GM18511 (cell line): ENCODE measurements around the gene CFB.
A peak's percentile ranks its signal among the peaks of the same experiment; 100 is the strongest.
"Not testable (repeated sequence)": the region's sequence is repeated elsewhere in the genome, so short reads cannot be mapped to it uniquely, and the experiment has no call there.

ENCODE experiments used
- ATAC-seq: cut with Tn5 transposase; IDR thresholded peaks from one replicate; pipeline ENCODE4 v1.9.1; 2021; ENCODE audit warnings: mild to moderate bottlenecking, moderate library complexity; ENCODE audit not compliant: unreplicated experiment

Gene CFB

DNA sequence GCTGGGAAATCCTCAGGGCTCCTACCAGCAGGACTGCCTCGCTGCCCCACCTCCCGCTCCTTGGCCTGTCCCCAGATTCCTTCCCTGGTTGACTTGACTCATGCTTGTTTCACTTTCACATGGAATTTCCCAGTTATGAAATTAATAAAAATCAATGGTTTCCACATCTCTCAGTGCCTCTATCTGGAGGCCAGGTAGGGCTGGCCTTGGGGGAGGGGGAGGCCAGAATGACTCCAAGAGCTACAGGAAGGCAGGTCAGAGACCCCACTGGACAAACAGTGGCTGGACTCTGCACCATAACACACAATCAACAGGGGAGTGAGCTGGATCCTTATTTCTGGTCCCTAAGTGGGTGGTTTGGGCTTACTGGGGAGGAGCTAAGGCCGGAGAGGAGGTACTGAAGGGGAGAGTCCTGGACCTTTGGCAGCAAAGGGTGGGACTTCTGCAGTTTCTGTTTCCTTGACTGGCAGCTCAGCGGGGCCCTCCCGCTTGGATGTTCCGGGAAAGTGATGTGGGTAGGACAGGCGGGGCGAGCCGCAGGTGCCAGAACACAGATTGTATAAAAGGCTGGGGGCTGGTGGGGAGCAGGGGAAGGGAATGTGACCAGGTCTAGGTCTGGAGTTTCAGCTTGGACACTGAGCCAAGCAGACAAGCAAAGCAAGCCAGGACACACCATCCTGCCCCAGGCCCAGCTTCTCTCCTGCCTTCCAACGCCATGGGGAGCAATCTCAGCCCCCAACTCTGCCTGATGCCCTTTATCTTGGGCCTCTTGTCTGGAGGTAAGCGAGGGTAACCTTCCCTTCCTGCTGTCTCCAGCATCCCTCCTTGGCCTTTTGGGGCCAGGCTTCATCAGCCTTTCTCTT, at the start of gene CFB:
Gene CFB, plus strand, starts transcription at position 589 of the 863 bp plus-strand sequence. Its CDS starts 127 bp downstream, at position 716.
- no peak for ATAC-seq

DNA sequence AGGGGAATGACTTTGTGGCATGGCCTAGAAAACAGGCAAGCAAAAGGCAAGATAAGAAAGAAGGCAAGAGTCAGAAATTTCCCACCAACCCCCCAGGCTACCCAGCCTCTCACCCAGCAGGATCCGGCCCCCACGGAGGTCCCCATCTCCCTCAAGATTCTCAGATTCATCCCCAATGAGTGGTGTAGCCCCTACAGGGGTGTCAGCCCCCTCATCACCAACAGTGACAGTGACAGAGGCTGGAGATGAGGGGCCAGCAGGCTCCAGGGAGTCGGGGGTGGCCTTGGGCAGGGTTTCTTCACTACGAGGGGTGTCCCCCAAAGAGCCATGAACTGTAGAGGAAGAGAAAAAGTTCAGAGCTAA, 49.4 kb upstream of the CFB start:
- no peak for ATAC-seq

DNA sequence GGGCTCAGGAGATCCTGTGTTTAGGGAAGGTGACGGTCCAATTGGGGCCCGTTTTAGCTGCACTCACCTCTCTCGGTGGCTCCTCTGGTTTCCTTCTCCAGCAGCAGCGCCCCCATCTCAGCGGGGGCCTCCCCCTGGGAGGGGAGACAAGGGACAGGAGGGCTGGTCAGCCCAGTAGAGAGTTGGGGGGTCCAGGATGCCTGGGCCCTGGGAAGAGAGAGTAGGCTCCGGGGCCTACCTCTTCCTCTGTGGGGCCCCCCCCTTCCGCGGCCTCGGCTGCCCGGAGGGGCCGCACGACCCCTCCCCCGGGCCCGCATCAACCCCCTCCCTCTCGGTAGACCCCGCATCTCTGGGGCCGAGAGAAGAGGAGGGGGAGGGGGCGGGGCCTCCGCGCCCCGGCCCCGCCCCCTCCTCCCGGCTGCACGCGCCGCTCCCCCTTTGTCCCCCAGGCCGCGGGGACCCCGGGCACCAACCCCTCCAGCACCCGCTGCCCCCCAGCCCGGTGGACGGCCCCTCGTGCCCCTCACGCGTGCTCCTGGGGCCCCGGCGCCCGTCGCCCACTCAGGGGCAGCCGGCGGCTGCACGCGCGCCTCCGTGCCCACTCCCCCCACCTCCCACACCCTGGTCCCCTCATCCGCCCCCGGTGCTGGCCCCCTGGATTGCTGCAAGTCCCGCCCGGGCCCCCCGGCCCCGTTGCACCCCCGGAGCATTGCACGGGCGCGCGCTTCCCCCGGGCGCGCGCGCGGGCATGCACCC, 48.9 kb upstream of the CFB start:
- ATAC-seq = no peak

DNA sequence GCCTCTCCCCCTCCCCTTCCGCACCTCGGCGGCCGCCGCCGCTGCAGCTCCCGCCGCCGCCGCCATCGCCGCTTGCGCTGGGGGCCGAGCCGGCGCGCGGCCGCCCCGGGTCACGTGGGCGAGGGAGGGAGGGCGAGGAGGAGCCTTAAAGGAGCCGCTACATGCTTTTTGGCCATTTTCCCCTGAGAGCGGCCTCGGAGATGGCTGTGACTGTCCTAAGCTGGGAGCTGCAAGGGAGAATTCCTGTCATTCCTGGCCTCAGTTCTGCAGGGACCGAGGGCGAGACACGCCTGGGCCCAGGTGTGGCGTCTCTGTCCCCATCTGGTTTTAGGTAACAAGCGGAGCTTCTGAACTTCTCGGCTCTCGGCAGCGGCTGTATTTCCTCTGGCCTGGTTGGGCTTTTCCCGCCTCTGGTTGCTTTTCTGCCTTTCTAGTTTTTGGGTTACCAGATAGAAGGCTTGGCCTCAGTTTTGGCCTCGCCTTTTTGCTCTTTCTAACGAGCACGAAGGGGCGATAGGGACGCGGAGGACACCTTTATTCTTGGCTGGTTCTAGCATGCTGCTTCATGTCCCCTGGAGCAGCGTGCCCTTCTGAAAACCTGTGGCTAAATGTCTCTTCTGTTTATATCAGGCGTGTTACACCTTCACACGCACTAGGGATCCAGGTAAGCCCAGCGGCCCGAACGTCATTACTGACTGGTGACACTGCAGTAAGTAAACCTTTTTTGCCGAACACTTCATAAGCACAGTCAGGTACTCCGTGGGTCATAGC, 48.1 kb upstream of the CFB start, which contains the start of gene EHMT2:
Gene EHMT2, minus strand, starts transcription at position 87 of the 771 bp plus-strand sequence. Its CDS starts 21 bp downstream, at position 66.
- ATAC-seq = peak; percentile 58

DNA sequence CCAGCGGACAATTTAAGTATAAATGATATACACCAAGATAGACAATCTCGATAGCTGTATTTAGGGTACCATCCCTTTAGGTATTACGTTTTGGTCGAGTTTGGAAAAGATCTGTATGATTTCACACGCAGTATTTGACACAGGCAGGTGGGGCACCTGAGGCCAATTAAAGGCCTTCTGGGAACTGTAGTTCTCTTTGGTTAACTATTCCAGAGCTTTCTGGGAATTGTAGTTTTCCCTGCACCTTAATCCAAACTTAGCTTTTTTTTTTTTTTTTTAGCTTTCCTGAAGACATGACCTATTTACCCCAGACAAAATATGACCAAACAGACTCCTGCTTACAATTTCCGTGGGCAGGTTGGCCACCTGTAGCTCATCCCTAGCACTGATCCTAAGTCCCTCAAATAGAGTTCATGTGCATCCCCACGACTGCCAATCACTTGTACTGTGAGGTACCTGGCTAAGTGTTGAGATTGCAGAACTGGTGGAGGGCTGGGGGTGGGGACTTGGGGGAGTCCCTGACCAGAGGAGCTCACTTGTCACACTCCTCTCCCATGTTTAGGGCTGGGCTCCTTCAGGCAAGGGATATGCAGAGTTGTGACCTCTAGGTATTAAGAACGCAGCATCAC, 47.4 kb upstream of the CFB start:
- peak; percentile 17 for ATAC-seq

DNA sequence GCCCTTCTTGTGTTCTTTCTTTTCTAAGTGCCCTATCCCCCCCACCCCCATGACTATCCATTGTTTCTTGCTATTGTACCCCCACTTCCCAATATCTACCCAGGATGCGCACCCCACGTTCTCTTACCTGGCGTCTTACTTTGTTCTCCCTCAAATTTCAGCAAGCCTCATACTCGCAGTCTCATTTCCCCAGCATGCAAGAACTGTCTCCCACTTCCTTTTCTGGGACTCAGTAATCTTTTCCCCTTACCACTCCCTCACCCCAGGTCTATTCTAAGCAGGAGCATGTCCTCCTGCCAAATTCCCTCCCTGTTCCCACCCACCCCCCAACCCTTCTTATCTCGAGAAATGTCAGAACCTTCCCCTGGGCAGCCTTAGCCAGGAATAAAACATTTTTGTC, 46.7 kb upstream of the CFB start:
- no peak for ATAC-seq

DNA sequence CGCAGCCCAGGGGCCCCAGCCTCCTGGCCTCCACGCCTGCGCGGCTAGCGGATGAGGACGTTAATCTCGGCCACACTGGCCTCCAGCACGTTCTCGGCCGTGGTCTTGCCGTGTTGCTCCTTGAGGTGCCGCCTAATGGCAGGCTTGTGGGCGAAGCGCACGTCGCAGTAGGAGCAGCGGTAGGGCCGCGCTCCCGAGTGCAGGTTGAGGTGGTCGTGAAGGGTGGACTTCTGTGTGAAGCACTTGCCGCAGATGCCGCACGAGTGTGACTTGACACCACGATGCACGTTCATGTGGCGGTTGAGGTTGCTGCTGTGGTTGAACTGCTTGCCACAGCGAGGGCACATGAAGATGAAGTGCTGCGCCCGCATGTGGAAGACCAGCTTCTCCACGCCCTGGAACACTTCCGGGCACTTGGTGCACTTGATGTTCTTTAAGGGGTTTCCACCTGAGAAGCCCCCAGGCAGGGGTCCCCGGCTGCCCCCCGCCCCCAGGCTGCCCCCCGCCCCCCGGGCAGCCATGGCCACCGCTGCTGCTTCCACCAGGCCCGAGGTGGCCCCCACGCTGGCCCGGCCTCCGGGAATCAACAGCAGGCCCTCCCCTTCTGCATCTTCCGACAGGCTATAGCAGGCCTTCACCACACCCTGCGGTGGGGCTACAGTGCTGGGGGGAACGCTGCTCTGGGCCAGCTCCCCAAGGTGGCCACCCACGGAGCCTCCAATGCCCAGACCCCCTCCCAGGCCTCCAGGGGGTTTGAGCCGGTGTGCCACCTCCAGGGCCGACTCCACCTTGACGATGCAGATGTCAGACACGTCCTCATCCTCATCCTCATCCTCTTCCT, 45.8 kb upstream of the CFB start:
- ATAC-seq = no peak

DNA sequence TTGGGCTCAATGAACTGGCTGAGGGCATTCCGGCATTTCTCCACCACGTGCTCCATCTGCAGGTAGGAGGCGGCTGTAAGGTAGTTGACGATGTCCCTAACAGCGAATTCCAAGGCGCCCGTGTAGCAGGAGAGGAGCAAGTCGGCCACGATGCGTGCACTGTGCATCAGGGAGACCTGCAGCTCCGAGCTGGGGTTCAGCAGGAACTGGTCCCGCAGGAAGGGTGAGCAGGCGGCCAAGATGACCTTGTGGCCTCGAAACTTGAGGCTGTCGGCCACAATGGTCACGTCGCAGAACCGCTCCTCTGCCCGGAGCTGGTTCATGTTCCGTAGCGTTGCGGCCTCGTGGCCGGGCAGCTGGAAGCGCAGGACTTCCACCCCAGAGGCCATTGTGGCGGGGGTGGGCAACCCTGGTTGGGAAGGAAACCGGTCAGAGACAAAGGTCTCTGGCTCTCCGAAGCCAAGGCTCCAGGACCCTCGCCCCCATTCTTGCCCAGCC, 44.9 kb upstream of the CFB start:
- ATAC-seq = no peak

DNA sequence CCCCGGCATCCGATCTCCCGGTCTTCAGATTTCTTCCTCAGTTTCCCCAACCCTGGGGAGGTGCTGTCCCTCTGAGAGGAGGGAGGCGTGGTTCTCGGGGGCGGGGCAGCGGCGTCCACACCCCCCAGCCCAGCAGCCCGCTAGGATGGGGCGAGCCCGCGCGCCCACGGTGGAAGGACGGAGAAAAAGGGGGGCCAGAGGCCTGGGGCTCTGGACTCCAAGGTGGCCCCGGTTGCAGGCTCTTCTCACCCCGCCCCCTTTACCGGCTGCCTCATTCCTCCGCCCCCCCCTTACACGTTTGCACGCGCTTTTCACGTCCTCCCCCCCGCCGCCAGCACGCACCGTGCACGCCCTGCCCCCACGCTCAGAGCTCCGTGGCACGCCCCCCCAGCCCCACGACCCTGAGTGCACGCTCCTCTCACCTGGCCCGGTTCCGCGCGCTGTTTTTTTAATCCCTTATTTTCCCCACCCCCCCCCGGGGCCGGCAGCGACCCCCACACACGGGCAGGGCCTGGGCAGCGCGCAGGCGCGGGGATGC, 44.4 kb upstream of the CFB start:
- ATAC-seq = no peak

DNA sequence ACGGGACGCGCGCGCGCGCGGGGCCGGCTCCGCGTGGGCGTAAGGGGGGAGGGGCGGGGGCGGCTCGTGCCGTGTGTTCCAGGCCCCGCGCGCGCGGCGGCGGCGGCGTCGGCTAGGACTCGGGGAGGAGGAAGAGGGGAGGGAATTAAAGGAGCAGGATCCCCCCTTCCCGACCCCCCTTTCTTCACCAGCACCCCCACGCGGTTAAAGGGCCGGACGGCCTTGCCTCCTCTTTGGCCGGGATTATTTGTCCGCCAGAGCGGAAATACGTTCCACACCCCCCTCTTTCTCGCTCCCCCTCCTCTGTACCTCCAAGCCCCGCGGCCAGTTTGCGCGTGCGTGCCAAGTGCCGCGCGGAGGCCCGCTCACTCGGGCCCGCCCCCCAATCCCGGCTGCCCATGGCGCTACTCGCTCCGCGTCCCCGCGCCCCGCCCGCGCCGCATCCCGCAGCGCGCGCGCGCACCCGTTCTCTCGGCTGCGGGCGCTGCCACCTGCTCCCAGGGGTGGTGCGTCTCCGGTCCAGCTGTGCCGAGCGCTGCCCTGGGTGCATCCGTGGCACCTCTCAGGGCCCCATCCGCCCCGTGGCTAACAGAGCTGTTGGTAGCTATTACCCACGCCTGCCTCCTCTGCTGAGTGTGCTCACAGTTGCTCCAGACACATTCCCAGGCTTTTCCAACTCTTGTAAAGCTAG, 43.8 kb upstream of the CFB start, which contains the start of gene ZBTB12:
Gene ZBTB12, minus strand, starts transcription at position 134 of the 691 bp plus-strand sequence. CDS start 781 bp downstream, outside the sequence.
- peak; percentile 43 for ATAC-seq

DNA sequence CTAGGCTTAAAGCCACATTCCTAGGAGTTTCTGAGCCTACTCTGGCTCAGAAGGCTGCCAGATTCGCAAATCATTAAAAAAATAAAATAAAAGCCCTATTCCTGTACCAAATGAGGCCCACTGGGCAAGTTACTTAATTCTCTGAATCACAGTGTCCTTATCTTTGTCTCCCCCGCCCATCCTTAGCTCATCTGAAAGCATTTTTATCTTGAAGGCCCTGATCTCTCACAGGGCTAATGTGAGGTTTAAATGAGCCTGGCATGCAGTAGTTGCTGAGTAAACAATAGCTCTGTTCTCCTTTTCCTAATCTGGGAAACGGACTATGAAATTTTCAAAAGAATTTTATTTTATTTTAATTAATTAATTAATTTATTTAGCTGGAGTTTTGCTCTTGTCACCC, 41.9 kb upstream of the CFB start:
- no peak for ATAC-seq

DNA sequence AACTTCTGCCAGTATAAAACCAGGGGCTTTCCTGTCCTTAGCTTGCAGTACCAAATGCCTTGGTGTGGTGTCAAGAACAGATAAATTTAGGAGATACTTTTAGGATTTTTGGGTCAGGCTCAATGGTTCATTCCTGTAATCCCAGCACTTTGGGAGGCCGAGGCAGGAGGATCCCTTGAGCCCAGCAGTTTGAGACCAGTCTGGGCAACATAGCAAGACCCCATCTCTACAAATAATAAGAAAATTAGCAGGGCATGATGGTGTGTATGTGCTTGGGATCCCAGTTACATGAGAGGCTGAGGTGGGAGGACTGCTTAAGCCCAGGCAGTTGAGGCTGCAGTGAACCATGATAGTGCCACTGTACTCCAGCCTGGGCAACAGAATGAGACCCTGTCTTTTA, 40.9 kb upstream of the CFB start:
- ATAC-seq = no peak

DNA sequence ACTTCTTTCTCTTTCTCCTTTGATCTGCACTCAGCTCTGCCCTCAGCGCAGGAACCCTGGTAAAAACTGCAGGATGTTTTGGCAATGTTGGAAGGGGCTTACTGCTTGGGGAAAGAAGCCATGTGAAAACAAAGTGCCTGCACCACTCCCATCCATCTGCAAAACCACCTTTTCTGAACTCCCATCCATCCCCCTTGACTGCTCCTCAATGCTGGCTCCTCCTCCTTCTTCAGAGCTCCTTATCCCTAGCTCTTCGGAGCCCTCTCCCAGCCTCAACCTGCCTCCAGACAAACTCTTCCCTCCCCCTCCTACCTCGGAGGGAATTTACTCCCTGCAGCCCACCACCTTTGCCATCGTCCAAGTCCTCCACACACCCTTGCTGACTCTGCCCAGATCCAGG, 39.8 kb upstream of the CFB start:
- ATAC-seq = no peak

DNA sequence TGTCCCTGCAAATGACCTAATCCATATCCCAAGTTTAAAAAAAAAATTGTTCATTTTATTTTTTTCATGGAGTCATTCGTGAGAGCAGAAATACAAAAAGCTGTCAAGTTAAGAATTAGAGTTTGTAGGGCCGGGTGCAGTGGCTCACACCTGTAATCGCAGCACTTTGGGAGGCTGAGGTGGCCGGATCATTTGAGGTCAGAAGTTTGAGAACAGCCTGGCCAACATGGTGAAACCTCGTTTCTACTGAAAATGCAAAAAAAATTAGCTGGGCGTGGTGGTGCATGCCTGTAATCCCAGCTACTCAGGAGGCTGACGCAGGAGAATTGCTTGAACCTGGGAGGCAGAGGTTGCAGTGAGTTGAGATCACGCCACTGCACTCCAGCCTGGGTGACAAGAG, 39.2 kb upstream of the CFB start:
- not testable (repeated sequence) for ATAC-seq

DNA sequence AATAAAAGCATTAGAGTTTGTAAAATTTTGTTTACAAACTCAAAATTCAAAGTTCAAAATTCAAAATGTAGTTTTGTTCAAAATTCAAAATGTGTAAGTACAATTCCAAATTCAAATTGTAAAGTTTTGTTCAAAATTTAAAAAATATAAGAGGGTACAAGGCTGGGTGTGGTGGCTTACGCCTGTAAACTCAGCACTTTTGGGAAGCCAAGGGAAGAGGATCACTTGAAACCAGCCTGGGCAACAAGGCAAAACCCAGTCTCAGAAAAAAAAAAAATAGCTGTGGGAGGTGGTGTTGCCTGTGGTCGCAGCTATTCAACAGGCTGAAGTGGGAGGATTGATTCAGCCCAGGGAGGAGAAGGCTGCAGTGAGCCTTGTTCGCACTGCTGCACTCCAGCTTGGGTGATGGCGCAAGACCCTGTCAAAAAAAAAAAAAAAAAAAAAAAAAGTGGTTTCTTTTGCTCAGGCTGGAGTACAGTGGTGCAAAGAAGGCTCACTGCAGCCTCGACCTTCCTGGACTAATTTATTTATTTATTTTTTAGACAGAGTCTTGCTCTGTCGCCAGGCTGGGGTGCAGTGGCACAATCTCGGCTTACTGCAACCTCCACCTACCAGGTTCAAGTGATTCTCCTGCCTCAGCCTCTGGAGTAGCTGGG, 38.6 kb upstream of the CFB start:
- ATAC-seq = no peak

DNA sequence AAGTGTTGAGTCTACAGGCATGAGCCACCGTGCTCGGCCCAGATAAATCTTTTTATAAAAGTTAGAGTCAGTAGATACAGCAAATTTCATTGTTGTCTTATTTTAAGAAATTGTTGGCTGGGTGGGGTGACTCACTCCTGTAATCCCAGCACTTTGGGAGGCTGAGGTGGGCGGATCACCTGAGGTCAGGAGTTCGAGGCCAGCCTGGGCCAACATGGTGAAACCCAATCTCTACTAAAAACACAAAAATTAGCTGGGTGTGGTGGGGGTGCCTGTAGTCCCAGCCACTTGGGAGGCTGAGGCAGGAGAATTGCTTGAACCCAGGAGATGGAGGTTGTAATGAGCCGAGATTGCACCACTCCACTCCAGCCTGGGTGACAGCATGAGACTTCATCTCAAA, 37.6 kb upstream of the CFB start:
- ATAC-seq = not testable (repeated sequence)

DNA sequence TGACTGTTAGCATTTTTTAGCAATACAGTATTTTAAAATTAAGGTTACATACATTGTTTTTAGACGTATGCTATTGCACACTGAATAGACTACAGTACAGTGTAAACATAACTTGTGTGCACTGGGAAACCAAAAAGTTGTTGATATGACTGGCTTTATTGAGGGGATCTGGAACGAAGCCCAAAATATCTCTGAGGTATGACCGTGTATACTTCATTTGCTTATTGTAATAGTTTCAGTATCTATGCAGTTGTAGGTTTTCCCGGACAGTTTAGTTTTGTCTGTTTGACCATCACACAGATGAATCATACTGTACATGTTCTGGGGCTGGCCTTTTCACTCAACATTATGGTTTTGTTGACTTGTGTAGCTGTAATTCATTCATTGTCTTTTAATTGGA, 37.1 kb upstream of the CFB start:
- ATAC-seq = peak; percentile 80

DNA sequence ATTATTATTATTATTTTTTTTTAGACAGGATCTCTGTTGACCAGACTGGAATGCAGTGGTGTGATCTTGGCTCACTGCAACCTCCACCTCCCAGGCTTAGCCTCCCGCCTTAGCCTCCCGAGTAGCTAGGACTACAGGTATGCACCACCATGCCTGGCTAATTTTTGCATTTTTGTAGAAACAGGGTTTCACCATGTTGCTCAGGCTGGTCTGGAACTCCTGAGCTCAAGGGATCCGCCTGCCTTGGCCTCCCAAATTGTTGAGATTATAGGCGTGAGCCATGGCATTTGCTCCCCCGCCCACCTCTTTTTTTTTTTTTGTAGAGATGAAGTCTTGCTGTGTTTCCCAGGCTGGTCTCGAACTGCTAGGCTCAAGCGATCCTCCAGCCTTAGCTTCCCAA, 36.6 kb upstream of the CFB start:
- ATAC-seq = not testable (repeated sequence)
